Ovary (tissue), 9 donors: ENCODE results near the gene ZNF296. TPM values are rescaled to one million over a fixed set of nuclear protein-coding genes. Genes with fewer than 3 reads are reported as not detected.

Experiments used
- DNase-seq, 5 donors: peaks; one replicate each; pipeline ENCODE4 v3.0.0-alpha.2; 2019 to 2020
- H3K27ac ChIP-seq, 2 donors: fragments of 200-600 bp; one replicate each; pipeline versions ENCODE4 v1.5.1 to v1.8.0; 2019 to 2022
- H3K27me3 ChIP-seq: fragments of 200-600 bp; one replicate; pipeline ENCODE4 v1.8.0; 2022
- H3K36me3 ChIP-seq: fragments of 200-600 bp; sonication (generic); one replicate; pipeline ENCODE4 v1.5.1; 2019
- H3K4me1 ChIP-seq: one replicate; pipeline ENCODE4 v1.8.1; 2013; ENCODE audit warnings: mild to moderate bottlenecking, moderate library complexity; ENCODE audit not compliant: insufficient read depth
- H3K4me3 ChIP-seq: fragments of 200-600 bp; sonication (generic); one replicate; pipeline ENCODE4 v1.5.1; 2017
- H3K9me3 ChIP-seq, 2 donors: fragments of 200-600 bp in 1 of 2; sonication (generic) in 1 of 2; one replicate each; pipeline versions ENCODE4 v1.5.1 to v1.8.1; 2013 to 2019; ENCODE audit warnings: mild to moderate bottlenecking in 1 of 2, moderate library complexity in 1 of 2
- CTCF ChIP-seq, 3 donors: fragments of 450-650 bp in 2 of 3; fragments of 200-600 bp in 1 of 3; IDR thresholded peaks; one replicate each; pipeline versions ENCODE4 v1.5.1 to v1.8.0; 2016 to 2022; ENCODE audit warnings: antibody characterized with exemption in 3 of 3, mild to moderate bottlenecking in 1 of 3
- EP300 ChIP-seq: sonication (generic); formaldehyde crosslinking; IDR thresholded peaks from one replicate; pipeline ENCODE4 v1.6.1; 2017; ENCODE audit warnings: antibody characterized with exemption
- POLR2A ChIP-seq: fragments of 450-650 bp; IDR thresholded peaks from one replicate; pipeline ENCODE4 v1.6.1; 2017; ENCODE audit warnings: antibody characterized with exemption, mild to moderate bottlenecking, moderate library complexity
- WGBS, 3 donors: extraction: QIAGEN DNeasy Blood & Tissue Kit in 1 of 3; methylation state at CpG; one replicate each; pipeline versions ENCODE4 v1.1.5 to v1.1.7; 2013 to 2017; 5-methylcytosine and 5-hydroxymethylcytosine counted together
- intact Hi-C, 4 donors: fragments of 100-400 bp; cut with DNase I; formaldehyde crosslinking; loops; one replicate each; pipeline versions ENCODE4 v1.11.0 to v1.15.1; 2022 to 2023
- polyA plus RNA-seq, 2 donors: library from polyadenylated mRNA; stranded (reverse); fragments of 200-250 nt in 1 of 2; fragments of 350-450 nt in 1 of 2; fragmentation: Illumina TruSeq in 1 of 2; extraction: RNeasy Lipid Tissue Mini Kit (QIAGEN cat#74804) in 1 of 2; gene quantifications; one replicate each; pipeline ENCODE4 v1.2.3, GENCODE V29; 2013 to 2014
- total RNA-seq, 7 donors: library from RNA; depleted of rRNA in 2 of 7; stranded (reverse); fragments of >200 nt in 2 of 7; fragmentation: NEBNext Ultra II Directional in 3 of 7; extraction: Animal tissue kit (Norgen Biotek cat#: 25700) in 3 of 7; gene quantifications; one replicate each; pipeline versions ENCODE4 v1.1.0 to v1.2.4, GENCODE V29; 2016 to 2023
- donor health status: DM: no; HTN: no; CAD: no; lungs with moderate emphysema.
- donor health status: DM: no; HTN: no; CAD: no.
- donor health status: Bipolar disorder and iron deficiency.
- donor health status: DM: yes; HTN: yes; CAD: no.
- donor health status: DM: no; HTN: no; CAD: no.
- donor health status: DM: yes; HTN: yes; CAD: no.

Gene ZNF296
- total and polyA plus RNA-seq, 9 donors, result 0.24 to 2.4 (median 0.41) TPM; not detected in 1

DNA sequence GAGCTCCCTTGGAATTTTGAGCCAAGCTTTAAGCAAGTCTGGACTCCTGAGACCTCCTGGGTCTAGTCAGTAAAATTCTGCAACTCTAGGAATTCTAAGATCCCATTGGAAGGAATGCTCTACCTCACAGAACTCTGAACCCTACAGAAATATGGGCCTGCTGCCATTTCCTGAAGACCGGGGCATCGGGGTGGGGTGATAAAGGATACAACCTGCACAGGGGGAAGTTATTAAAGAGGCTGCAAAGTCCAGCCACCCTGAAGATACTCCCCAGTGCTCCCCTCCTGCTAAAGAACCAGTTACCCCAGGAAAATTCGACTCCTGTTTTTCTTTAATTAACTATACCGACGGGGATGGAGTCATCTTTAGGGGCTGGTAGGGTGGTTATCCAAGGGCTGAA lies 14.3 kb upstream of the ZNF296 start:
- H3K27ac ChIP-seq, result no peak overlapping the region
- TF ChIP-seq POLR2A (no peak), EP300 (no peak), CTCF (IDR thresholded peaks at IDR 0.05) (no peak)
- intact Hi-C loops, result no loop called here
- H3K9me3 ChIP-seq, result no peaks in the 10 kb centered on the region
- no peaks in the 10 kb centered on the region for H3K27me3 ChIP-seq
- H3K4me1 ChIP-seq, result peaks cover 15% of the 10 kb centered on the region
- 17 to 38% (median 18%) methylated on average over 5 of the region's 5 CpGs for WGBS, 3 donors
- no peak for DNase-seq
- H3K36me3 ChIP-seq, result no peaks in the 10 kb centered on the region
- peak overlapping the region; percentile 42 for H3K4me3 ChIP-seq

- H3K4me3 ChIP-seq, result no peak overlapping the region
- H3K9me3 ChIP-seq, result no peaks in the 10 kb centered on the region
- no peak overlapping the region for H3K27ac ChIP-seq
- peaks cover 15% of the 10 kb centered on the region for H3K4me1 ChIP-seq
- TF ChIP-seq EP300, result no peak
- no peak for TF ChIP-seq POLR2A
- TF ChIP-seq CTCF (IDR thresholded peaks at IDR 0.05), result no peak
- intact Hi-C loops, result no loop called here
- peak in 1 of 5 donors; percentile 44 for DNase-seq
- 88 to 90% (median 88%) methylated on average over 17 of the region's 17 CpGs for WGBS, 3 donors
- H3K36me3 ChIP-seq, result no peaks in the 10 kb centered on the region
- H3K27me3 ChIP-seq, result no peaks in the 10 kb centered on the region
Observed at GRCh38 chr19:45090034-45090433, 13.8 kb upstream of the ZNF296 start.

DNA sequence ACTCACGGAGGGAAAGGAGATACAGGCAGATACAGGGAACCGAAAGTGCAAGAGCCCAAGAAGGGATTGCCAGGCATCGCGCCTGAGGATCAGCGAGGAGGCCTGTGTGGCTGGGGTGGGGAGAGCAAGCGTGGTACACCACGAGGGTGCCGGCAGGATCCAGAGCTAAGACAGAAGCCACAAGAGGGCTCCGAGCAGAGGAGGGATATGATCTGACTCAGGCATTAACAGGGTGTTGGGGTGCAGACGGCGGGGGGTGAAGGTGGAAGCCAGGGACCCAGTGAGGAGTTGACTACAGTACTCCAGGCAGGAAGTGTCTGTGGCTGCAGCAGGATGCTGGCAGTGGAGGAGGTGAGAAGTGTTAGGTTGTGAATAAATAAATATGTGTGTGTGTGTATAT lies 11.3 kb upstream of the ZNF296 start:
- Histone ChIP-seq H3K27ac (no peak overlapping the region), H3K4me1 (peaks cover 6% of the 10 kb centered on the region), H3K9me3 (no peaks in the 10 kb centered on the region), H3K27me3 (no peaks in the 10 kb centered on the region), H3K36me3 (no peaks in the 10 kb centered on the region), H3K4me3 (no peak overlapping the region)
- intact Hi-C loops, result no loop called here
- WGBS, 3 donors, result 80 to 85% (median 83%) methylated on average over 11 of the region's 11 CpGs
- no peak for DNase-seq
- TF ChIP-seq EP300 (no peak), POLR2A (no peak), CTCF (IDR thresholded peaks at IDR 0.05) (no peak)

DNA sequence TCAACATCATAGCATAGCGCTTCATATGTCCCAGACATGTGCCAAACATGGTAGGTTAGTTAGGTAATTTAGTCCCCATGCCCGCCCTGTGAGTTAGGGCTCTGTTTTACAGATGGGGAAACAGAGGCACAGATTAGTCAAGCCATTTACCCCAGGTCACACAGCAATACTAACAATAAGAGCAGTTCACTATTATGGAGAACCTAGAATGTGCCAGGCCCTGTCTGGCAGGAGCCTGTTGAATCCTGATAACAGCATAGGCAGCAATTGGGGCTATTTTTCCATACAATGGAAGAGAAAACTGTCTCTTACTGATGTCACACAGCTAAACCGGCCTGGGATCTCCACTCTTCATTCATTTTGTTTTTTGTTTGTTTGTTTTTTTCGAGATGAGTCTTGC lies 10.2 kb upstream of the ZNF296 start:
- TF ChIP-seq POLR2A (no peak), CTCF (IDR thresholded peaks at IDR 0.05) (no peak), EP300 (no peak)
- Histone ChIP-seq H3K9me3 (no peaks in the 10 kb centered on the region), H3K4me3 (no peak overlapping the region), H3K36me3 (no peaks in the 10 kb centered on the region), H3K27ac (no peak overlapping the region), H3K4me1 (peaks cover 6% of the 10 kb centered on the region), H3K27me3 (no peaks in the 10 kb centered on the region)
- 91 to 95% (median 95%) methylated on average over 4 of the region's 4 CpGs for WGBS, 3 donors
- DNase-seq, result no peak
- intact Hi-C loops, result no loop called here

GRCh38 chr19:45082170-45082569 lies 5.9 kb upstream of the ZNF296 start:
- DNase-seq, result no peak

More at GRCh38 chr19:45082170-45082569, 5.9 kb upstream of the ZNF296 start:
- WGBS, 3 donors, result 84 to 90% (median 88%) methylated on average over 5 of the region's 5 CpGs
- H3K9me3 ChIP-seq, result no peaks in the 10 kb centered on the region
- TF ChIP-seq CTCF (IDR thresholded peaks at IDR 0.05) (no peak), EP300 (no peak), POLR2A (no peak)
- no peak overlapping the region for H3K4me3 ChIP-seq
- H3K27ac ChIP-seq, result no peak overlapping the region
- H3K4me1 ChIP-seq, result no peaks in the 10 kb centered on the region
- no peaks in the 10 kb centered on the region for H3K27me3 ChIP-seq
- H3K36me3 ChIP-seq, result no peaks in the 10 kb centered on the region
- intact Hi-C loops, result no loop called here
